ENCODE results near the gene AOPEP.

The AOPEP gene

DNA sequence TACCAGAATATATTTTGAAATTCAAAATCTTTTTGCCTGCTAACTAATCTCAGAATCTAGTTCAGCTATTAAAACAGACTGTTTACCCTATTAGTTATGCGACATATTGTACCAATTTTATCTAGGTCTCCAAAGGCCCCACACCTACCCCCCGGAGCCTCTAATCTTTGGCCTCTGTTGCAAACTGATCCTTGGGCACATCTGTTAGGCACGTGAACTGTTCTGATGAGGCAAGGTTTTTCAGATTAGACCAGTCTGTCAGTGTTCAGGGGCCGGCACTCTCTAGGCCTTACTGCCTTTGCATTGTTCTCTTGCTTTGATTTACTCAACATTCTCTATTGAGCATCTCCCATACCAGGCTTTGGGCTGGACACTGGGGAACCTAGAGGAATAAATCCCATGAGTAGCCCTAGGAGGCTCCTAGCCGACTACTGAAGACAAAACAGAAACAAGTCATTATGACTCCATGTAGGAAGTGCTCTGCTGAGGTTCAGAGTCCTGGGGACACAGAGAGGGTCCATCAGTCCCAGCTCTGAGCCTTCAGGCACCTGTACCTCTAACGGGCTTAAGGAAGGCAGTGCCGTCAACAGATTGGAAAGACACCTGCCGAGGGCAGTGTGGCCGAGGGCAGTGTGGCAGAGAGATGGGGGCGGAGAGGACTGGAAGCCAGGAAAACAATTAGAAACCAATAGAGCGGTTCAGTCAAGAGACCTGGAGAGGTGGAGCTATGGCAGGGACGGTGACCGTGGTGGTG lies 245.1 kb downstream of the AOPEP start:
- Histone ChIP-seq H3K4me1 (ENCODE audit: insufficient read depth, low read length, poor library complexity, severe bottlenecking) (no peaks in the 10 kb centered on the region), H3K4me3 (ENCODE audit: low read length, poor library complexity, severe bottlenecking) (no peak overlapping the region), H4K20me1 (ENCODE audit: insufficient read depth, low read length, poor library complexity, severe bottlenecking) (no peaks in the 10 kb centered on the region), H3K79me2 (ENCODE audit: insufficient read depth, low read length) (no peaks in the 10 kb centered on the region), H3K4me2 (ENCODE audit: low read depth, low read length, poor library complexity, severe bottlenecking) (no peak overlapping the region), H3F3A (ENCODE audit: low read depth) (no peaks in the 10 kb centered on the region), H3K27me3 (ENCODE audit: insufficient read depth, low read length, poor library complexity, severe bottlenecking) (no peaks in the 10 kb centered on the region), H3K36me3 (ENCODE audit: insufficient read depth, low read length) (no peaks in the 10 kb centered on the region), H3K9me2 (replicated peaks; ENCODE audit: low read depth, low read length) (no peaks in the 10 kb centered on the region), H3K9ac (ENCODE audit: low read depth, low read length, poor library complexity, severe bottlenecking) (no peak overlapping the region), H2AFZ (ENCODE audit: low read length) (no peak overlapping the region), H3K9me3 (ENCODE audit: insufficient read depth, low read depth, low read length) (no peaks in the 10 kb centered on the region)
- no peak for TF ChIP-seq EZH2phosphoT487 (IDR thresholded peaks at IDR 0.05; ENCODE audit: borderline replicate concordance)
- TF ChIP-seq, protein P1, sequence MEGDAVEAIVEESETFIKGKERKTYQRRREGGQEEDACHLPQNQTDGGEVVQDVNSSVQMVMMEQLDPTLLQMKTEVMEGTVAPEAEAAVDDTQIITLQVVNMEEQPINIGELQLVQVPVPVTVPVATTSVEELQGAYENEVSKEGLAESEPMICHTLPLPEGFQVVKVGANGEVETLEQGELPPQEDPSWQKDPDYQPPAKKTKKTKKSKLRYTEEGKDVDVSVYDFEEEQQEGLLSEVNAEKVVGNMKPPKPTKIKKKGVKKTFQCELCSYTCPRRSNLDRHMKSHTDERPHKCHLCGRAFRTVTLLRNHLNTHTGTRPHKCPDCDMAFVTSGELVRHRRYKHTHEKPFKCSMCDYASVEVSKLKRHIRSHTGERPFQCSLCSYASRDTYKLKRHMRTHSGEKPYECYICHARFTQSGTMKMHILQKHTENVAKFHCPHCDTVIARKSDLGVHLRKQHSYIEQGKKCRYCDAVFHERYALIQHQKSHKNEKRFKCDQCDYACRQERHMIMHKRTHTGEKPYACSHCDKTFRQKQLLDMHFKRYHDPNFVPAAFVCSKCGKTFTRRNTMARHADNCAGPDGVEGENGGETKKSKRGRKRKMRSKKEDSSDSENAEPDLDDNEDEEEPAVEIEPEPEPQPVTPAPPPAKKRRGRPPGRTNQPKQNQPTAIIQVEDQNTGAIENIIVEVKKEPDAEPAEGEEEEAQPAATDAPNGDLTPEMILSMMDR (conservative IDR thresholded peaks at IDR 0.05; ENCODE audit: low read length): no peak

DNA sequence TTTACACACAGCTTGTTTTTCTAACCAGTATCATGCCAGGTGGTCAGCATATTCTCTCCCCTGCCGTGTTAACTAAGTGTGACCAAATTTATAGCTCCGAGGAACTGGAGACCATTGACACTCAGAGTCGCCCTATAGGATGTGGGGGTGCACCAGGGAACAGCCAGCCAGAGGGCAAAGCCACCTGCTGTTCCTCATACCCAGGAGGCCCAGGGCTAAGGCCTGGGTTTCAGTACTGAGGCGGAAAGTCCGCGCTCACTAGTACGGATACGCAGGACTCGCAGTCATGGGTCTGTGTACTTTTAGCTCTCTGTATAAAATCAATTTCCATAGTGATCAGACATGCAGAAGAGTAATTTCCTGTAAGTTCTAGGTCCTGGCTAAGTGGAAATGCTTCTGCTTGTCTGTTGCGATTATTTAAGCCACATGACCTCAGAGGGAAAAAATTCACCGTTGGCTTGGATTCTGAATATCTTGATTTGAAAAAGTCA lies 247.0 kb downstream of the AOPEP start:
- Histone ChIP-seq H3K27me3 (ENCODE audit: insufficient read depth, low read length, poor library complexity, severe bottlenecking) (no peaks in the 10 kb centered on the region), H3K4me2 (ENCODE audit: low read depth, low read length, poor library complexity, severe bottlenecking) (no peak overlapping the region), H3K9me2 (replicated peaks; ENCODE audit: low read depth, low read length) (no peaks in the 10 kb centered on the region), H3K9ac (ENCODE audit: low read depth, low read length, poor library complexity, severe bottlenecking) (no peak overlapping the region), H3K4me1 (ENCODE audit: insufficient read depth, low read length, poor library complexity, severe bottlenecking) (no peaks in the 10 kb centered on the region), H2AFZ (ENCODE audit: low read length) (no peak overlapping the region), H3K79me2 (ENCODE audit: insufficient read depth, low read length) (no peaks in the 10 kb centered on the region), H3K9me3 (ENCODE audit: insufficient read depth, low read depth, low read length) (no peaks in the 10 kb centered on the region), H3K36me3 (ENCODE audit: insufficient read depth, low read length) (no peaks in the 10 kb centered on the region), H3K4me3 (ENCODE audit: low read length, poor library complexity, severe bottlenecking) (no peak overlapping the region), H4K20me1 (ENCODE audit: insufficient read depth, low read length, poor library complexity, severe bottlenecking) (no peaks in the 10 kb centered on the region), H3F3A (ENCODE audit: low read depth) (no peaks in the 10 kb centered on the region)
- no peak for TF ChIP-seq EZH2phosphoT487 (IDR thresholded peaks at IDR 0.05; ENCODE audit: borderline replicate concordance)
- TF ChIP-seq, protein P1 (conservative IDR thresholded peaks at IDR 0.05; ENCODE audit: low read length): no peak

DNA sequence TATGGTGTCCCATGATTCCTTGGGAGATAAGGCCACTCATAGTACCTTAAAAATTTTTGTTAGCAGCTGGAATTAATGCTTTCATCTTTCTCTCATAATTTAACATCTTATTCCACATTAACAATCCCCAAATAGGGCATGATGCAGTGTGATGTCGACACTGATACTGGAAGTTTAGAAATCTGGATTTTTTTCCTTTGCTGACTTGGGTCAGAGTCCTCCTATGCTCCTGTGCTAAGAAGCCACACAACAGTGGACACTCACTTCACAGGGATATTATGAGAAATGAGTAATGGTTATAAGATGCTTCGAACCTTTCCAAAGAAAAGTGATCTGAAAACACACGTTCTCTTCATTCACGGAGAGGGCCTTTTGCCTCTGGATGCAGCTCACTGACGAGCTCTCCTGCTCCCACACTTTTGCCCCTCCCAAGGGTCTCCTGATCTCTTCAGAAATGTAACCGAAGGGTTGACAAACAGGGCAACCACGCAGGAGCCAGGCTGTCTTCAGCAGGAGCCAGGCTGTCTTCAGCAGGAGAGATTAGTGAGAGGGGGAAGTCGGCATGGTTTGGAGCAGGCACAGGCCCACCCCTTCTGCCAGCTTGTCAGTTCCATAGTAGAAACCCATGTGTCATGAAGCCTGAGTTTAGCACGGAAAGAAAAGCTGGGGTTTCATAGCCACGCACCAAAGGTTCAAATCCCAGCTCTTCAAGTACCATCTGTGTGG lies 247.8 kb downstream of the AOPEP start:
- Histone ChIP-seq H3F3A (ENCODE audit: low read depth) (no peaks in the 10 kb centered on the region), H4K20me1 (ENCODE audit: insufficient read depth, low read length, poor library complexity, severe bottlenecking) (no peaks in the 10 kb centered on the region), H3K27me3 (ENCODE audit: insufficient read depth, low read length, poor library complexity, severe bottlenecking) (no peaks in the 10 kb centered on the region), H3K9me3 (ENCODE audit: insufficient read depth, low read depth, low read length) (no peaks in the 10 kb centered on the region), H2AFZ (ENCODE audit: low read length) (no peak overlapping the region), H3K36me3 (ENCODE audit: insufficient read depth, low read length) (no peaks in the 10 kb centered on the region), H3K4me2 (ENCODE audit: low read depth, low read length, poor library complexity, severe bottlenecking) (no peak overlapping the region), H3K9me2 (replicated peaks; ENCODE audit: low read depth, low read length) (no peaks in the 10 kb centered on the region), H3K9ac (ENCODE audit: low read depth, low read length, poor library complexity, severe bottlenecking) (no peak overlapping the region), H3K4me1 (ENCODE audit: insufficient read depth, low read length, poor library complexity, severe bottlenecking) (no peaks in the 10 kb centered on the region), H3K4me3 (ENCODE audit: low read length, poor library complexity, severe bottlenecking) (no peak overlapping the region), H3K79me2 (ENCODE audit: insufficient read depth, low read length) (no peaks in the 10 kb centered on the region)
- no peak for TF ChIP-seq EZH2phosphoT487 (IDR thresholded peaks at IDR 0.05; ENCODE audit: borderline replicate concordance)
- TF ChIP-seq, protein P1 (conservative IDR thresholded peaks at IDR 0.05; ENCODE audit: low read length): no peak
